HG03571 (cell line): ENCODE results near the gene RBM12.
"Not testable (repeated sequence)": the region's sequence is repeated elsewhere in the genome, so short reads cannot be mapped to it uniquely, and the experiment has no call there.

Experiments
- ATAC-seq: cut with Tn5 transposase; IDR thresholded peaks from one replicate; pipeline ENCODE4 v1.9.1; 2021; ENCODE audit not compliant: unreplicated experiment

The RBM12 gene, protein sequence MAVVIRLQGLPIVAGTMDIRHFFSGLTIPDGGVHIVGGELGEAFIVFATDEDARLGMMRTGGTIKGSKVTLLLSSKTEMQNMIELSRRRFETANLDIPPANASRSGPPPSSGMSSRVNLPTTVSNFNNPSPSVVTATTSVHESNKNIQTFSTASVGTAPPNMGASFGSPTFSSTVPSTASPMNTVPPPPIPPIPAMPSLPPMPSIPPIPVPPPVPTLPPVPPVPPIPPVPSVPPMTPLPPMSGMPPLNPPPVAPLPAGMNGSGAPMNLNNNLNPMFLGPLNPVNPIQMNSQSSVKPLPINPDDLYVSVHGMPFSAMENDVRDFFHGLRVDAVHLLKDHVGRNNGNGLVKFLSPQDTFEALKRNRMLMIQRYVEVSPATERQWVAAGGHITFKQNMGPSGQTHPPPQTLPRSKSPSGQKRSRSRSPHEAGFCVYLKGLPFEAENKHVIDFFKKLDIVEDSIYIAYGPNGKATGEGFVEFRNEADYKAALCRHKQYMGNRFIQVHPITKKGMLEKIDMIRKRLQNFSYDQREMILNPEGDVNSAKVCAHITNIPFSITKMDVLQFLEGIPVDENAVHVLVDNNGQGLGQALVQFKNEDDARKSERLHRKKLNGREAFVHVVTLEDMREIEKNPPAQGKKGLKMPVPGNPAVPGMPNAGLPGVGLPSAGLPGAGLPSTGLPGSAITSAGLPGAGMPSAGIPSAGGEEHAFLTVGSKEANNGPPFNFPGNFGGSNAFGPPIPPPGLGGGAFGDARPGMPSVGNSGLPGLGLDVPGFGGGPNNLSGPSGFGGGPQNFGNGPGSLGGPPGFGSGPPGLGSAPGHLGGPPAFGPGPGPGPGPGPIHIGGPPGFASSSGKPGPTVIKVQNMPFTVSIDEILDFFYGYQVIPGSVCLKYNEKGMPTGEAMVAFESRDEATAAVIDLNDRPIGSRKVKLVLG

DNA sequence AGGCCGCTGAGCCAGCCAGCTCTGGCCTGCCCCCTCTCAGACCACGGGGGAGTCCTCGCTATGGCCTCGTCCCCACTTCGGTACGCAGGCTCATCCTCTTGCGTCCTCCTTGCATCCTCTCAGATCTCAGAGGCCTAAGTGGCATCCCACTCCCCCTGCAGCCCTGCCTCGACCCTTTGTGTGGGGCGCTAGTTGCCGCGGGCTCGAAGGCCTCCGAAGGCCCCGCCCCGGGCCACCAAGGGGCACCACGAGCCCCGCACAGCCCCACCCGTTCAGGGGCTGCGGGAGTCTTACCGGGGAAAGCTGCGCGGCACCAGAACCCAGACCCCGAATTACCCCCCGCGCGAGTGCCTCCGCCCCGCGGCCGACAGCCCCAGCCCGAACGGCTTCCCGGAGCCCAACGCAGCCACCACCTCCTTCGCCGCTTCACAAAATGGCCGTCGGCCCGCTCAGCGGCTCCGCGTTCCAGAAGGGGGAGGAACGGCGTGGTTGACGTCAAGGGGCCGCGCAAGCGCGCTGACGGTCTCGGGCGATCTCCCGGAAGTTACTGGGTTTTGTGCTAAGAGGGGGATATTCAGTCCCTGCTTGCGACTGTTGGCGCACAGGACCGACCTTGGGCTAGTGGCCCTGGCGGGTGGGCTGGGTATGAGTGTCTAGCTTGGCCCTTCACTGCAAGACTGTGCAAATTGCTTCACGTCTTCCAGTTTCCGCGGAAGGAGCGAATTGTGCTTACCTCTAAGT, at the start of gene RBM12, which contains the start of gene CPNE1:
RBM12 (minus strand) TSS at position 435 of the 741 bp plus-strand sequence. CDS start 9,578 bp downstream, outside the sequence.
CPNE1 (minus strand) TSS at position 435 of the 741 bp plus-strand sequence. CDS start 31,977 bp downstream, outside the sequence.
- peak; percentile 76 for ATAC-seq

DNA sequence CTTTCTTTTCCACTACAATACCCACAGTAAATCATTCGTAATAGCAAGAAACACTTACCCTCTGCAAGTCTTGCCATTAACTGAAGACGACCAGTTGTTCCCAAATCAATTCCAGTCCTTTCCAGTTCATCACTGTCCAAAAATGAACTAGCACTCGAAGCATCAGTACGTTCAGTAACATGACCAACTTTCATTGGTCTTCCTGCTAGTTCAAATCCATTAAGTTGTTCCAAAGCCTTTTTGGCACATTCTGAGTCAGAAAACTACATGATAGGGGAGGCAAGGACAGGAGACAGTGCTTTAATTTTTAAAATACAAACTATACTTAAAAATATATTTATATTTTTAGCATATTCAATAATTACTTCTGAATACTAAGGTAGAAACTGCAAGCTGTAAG, 49.4 kb upstream of the RBM12 start:
- no peak for ATAC-seq

DNA sequence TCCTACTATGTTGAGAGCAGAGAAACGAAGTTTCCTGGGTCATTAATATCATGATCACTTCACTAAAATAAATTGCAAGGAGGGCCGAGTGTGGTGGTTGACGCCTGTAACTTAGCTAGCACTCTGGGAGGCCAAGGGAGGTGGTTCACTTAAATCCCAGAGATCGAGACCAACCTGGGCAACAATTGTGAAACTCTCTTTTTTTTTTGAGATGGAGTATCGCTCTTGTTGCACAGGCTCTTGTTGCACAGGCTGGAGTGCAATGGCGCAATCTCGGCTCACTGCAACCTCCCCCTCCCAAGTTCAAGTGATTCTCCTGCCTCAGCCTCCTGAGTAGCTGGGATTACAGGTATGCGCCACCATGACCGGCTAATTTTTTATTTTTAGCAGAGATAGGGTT, 48.4 kb upstream of the RBM12 start:
- ATAC-seq: not testable (repeated sequence)

DNA sequence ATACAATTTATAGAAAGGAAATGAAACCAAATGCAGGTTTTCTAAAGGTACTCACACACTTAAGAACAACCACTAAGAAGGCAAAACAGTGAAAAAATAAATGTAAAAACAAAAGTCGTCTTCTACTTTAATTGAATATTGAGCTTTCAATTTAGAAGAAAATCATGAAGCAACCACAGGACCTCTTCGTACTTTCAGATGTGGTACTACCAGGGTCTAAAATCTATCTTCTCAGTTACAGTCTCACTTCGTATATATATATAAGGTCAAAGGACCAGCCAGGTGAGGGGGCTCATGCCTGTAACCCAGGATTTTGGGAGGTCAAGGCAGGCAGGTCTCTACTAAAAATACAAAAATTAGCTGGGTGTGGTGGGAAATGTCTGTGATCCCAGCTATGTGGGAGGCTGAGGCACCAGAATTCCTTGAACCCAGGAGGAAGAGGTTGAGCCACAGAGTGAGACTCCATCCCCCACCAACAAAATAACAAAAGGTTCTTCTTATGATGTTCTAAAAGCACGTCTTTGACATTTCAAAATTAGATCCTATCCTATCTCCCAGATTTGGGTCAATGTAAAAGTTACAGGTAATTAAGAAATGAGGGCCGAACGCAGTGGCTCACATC, 47.0 kb upstream of the RBM12 start:
- no peak for ATAC-seq

DNA sequence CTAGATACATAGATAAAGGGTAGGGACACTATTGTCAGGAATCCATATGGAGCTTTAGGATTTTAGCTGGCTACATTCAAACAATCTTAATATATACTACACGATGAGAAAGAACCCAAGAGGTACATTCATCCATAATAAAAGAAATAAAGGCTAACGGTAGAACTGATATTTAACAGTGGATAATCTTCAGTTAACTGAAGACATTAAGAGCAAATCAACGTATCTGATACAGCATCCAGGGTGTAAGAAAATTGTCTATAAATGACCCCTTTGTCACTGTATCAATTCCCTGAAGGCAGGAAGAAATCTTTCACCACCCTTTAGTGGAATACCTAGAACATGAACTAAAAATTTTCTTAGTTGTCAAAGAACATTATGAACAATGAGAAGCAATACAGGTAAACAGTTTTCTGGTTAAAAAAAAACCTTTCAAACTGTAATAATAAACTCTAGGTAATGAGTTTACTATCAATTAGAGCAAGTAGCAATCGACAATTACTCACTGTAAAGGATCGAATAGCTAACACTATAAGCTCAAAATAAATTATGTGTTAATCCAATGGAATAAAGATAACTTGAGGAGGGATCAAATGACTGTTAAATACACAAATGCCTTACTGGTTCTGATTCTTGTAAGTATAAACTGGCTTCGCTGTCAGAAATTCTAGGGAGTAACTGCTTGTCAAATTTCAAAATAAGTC, 46.3 kb upstream of the RBM12 start:
- ATAC-seq: no peak

DNA sequence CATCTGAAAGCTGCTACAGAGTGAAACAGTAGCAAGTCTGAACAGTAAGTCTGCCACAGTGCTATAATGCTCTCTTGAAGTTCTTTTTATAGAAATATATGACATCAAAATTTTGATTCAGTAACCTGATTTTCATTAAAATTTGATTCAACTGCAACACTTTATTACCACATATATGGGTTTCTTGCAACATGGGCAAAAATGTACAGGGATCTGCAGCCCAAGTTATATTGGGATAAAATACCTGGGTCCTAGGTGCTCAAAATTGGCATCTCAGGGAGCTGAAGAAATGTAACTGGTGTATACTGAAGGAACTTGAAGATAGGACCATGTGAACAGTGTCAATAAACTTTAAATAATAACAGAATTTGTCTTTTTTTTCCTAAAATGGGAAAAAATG, 45.3 kb upstream of the RBM12 start:
- ATAC-seq: no peak

DNA sequence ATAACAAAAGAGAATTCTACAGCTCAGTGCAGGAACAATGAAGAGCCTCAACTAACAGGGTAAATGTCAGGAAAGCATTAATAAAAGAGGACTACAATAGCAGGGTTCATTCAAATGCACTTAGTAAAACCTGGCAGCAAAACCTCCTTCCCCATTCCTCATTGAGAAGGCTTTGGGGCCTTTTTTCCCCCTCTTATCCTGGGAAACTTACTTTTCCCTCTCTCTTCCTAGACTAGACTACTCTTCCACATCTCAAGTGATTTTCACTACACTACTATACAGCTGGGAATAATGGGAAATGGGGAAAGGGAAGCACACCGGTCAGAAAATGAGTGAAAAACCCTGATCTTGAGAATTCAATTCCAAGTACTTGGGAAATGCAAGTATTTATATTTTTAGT, 44.6 kb upstream of the RBM12 start:
- no peak for ATAC-seq

DNA sequence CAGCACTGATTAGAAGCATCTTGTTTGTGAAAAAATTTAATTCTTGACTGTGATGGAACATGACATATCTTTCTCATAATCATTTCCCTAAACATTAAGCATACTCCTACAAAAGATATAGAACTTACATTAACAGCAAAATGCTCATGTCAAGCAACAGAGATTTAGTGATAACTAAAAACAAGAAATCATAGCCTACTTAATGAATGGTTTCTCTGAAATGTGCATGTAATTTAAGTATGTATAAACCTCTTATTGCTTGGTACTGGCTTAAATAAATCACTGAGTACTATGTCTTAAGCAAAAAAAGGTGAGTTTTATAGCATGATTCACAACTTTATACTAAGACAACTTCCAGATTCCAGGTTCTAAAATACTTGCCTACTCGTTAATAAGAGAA, 43.8 kb upstream of the RBM12 start:
- ATAC-seq: no peak

DNA sequence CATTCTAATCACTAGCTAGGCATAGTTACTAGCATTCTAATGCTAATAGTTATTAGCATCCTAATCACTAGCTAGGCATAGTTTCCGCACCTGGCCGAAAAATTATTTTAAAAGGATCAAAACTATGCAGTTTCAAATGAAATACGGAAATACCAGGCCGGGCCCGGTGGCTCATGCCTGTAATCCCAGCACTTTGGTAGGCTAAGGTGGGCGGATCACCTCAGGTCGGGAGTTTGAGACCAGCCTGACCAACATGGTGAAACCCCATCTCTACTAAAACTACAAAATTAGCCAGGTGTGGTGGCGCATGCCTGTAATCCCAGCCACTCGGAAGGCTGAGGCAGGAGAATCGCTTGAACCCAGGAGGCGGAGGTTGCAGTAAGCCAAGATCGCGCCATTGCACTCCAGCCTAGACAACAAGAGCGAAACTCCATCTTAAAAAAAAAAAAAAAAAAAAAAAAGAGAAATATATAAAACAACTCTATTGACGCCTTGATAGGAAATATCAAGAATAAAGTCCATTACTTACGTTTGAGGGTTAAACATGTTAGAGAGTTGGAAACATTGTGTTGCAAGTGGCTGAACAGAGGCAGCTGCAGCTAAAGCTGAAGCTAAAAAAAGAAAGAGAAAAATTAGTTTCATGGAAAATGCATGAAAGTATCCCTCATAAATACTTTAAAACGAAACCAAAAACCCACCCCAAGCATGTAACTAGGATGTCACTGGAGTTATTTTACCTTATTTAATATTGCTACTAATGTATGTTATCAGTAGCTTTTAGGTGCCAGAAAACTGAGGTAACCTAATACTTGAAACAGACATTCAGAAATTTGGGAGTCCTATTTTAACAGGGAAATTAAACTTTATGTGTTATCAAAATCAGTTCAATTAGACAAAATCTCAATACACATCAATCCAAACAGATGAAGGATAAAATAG, 42.2 kb upstream of the RBM12 start:
- ATAC-seq: not testable (repeated sequence)

DNA sequence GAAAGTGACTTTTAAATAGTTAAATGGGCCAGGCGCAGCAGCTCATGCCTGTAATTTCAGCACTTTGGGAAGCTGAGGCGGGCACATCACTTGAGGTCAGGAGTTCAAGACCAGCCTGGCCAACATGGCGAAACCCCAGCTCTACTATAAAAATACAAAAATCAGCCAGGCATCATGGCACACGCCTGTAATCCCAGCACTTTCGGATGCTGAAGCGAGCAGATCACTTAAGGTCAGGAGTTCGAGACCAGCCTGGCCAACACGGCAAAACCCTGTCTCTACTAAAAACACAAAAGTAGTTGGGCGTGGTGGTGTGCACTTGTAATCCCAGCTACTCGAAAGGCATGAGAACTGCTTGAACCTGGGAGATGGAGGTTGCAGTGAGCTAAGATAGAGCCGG, 41.2 kb upstream of the RBM12 start:
- not testable (repeated sequence) for ATAC-seq

DNA sequence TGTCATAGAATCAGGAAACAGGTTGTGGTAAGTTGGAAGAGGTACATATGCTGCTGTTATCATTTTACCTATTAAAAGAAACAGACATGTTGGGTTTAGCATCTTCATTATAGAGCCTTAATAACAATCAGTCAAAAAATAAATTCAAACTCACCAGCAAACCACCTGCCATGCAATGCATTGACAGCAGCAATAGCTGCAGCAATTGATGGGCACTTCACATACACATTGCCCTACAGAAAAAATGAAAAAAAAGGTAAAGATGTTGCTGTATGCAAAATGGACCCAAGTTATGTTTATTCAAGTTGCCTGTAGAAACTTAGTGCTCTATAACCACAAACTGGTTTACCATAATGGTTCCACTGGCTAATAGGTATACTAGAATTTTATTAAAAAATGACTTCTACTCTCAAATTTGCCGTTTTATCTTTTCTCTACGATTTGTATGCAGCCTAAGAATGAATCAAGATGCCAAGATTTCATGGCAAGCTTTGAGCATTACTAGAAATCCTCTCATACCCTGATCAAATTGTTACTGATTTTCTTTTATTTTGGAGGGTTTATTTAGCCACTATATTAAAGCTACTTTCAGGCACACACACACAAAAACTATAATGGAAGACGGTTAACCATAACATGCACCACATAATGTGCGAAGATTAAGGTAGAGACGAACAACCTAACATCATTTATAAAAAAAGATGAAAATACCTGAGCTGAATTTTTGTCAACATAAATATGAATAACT, 40.0 kb upstream of the RBM12 start:
- no peak for ATAC-seq

DNA sequence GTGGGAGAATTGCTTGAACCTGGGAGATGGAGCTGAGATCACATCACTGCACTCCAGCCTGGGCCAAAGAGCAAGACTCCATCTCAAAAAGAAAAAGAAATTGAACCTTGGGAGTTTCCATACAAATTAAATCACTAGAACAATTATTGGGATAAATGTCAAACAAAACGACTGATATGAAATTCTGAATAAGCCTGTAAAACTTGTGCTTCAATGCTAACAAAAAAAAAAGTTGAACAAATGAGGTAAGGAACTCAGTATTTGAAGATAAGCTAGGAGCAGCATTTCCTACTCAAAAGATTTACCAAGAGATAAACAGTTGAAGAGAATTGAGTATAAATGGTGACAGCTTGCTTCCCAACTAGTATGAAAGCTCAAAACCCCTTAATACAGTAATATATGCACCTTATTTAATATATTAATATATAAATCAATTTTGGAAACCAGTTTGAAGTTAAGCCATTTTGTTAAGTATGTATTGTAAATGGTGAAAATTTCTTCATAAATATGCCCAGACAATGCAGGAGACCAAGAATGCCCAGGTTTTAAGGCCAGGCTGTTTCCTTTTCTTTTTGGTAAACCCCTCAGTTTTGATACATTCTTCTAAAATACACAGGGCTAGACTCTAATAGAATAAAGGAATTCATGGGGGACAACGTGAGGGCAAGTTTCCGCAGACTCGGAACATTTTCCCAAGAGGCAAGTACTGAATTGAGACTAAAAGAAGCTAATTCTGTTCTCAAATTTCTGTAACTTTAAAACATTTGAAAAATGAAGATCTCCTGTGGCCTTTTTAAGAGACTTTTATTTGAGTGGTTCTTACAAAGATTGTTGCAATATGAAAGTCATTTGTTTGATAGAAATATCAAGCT, 38.4 kb upstream of the RBM12 start:
- ATAC-seq: no peak

DNA sequence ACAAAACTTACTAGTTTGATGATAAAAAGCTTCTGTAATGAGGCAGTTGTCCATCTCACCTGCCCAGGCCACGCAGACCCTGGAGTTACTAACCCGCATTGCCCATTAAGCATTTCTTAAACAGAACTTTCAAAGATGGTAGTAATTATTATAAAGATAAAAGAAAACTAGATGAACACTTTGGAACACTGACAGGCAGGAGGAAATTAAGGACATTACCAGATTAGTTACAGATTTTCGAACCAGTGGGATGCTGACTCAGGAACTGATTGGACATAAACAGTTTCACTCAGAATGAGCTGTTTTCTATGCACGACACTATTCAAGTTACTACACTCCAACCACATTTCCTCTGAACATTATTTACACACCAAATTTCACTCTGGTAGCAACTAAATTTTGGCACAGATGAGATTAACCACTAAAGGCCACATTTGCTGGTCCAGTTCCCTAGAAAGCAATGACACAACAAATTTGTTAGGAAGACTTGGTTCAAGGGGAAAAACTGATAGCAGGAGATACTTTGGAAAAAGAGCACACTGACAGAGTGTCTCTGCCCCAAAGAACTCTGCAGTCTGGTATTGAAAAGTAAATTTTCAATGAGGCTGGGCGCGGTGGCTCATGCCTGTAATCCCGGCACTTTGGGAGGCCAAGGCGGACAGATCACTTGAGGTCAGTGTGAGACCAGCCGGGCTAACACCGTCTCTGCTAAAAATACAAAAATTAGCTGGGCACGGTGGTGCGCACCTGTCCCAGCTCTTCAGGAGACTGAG, 37.5 kb upstream of the RBM12 start:
- no peak for ATAC-seq

DNA sequence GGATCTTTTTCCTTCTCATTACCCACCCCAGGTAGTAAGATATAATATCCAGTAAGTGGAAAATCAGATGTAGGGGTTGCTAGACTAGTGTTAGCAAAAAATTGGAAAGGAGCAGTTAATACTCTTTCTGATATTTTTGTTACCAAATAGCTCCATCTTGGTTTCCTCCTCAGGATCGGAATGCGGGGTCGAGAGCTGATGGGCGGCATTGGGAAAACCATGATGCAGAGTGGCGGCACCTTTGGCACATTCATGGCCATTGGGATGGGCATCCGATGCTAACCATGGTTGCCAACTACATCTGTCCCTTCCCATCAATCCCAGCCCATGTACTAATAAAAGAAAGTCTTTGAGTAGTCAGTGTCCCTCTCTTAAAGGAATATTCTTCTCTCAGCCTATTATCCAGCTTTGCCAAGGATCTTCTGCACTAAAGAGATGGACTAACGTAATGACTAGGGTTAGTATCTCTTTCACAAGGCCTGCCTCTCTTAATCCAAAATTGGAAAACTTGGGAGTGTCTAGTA, 36.0 kb upstream of the RBM12 start:
- no peak for ATAC-seq

DNA sequence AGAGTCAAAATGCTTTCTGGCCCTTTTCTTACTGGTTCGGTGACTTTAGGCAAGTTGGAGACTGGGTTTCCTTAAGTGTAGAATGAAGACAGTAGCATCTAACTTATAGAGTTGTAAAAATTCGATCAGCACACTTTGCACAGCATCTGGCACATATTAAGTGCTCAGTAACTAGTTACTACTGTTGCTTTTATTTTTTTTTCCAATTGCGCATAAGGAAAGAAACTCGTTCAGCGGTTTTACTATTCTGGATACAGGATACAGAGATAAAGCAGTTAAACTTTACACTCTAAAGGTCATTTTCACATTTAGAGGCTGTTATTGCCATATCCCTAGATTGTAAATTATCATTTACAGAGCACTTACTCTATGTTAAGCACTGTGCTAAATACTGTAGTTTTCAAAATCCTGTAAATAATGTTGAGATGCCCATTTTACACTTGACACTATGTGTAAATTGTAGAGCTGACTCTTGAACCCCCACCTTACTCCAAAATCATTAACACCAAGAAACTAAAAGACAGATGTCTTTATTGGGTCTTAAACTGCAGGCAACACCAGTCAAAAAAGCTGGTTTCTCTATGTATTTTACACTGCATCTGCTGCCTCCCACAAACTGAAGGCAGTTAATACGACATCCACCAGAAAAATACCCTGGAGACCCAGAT, 35.4 kb upstream of the RBM12 start:
- ATAC-seq: no peak
